Sigmoid colon (tissue), 7 donors: ENCODE results near the gene CFAP99. TPM values are rescaled to one million over a fixed set of nuclear protein-coding genes. Genes with fewer than 3 reads are reported as not detected.
A peak's percentile ranks its signal among the peaks of the same experiment; 100 is the strongest.

ENCODE experiments used
- DNase-seq: peaks from one replicate; pipeline ENCODE4 v3.0.0-alpha.2; 2019
- H3K27ac ChIP-seq, 4 donors: fragments of 200-600 bp; sonication (generic); one replicate each; pipeline ENCODE4 v1.5.1; 2016 to 2019; ENCODE audit warnings: mild to moderate bottlenecking in 1 of 4
- H3K27me3 ChIP-seq, 3 donors: fragments of 200-600 bp; sonication (generic); one replicate each; pipeline ENCODE4 v1.5.1; 2019; ENCODE audit warnings: mild to moderate bottlenecking in 1 of 3
- H3K36me3 ChIP-seq, 4 donors: fragments of 200-600 bp; sonication (generic); one replicate each; pipeline ENCODE4 v1.5.1; 2016 to 2019
- H3K4me1 ChIP-seq, 4 donors: fragments of 200-600 bp; sonication (generic); one replicate each; pipeline ENCODE4 v1.5.1; 2017 to 2019
- H3K4me3 ChIP-seq, 4 donors: fragments of 200-600 bp; sonication (generic); one replicate each; pipeline ENCODE4 v1.5.1; 2017 to 2019; ENCODE audit warnings: mild to moderate bottlenecking in 2 of 4, moderate library complexity in 1 of 4
- H3K9me3 ChIP-seq, 4 donors: fragments of 200-600 bp in 3 of 4; sonication (generic) in 3 of 4; one replicate each; pipeline versions ENCODE4 v1.5.1 to v1.6.1; 2013 to 2019
- EP300 ChIP-seq, 4 donors: sonication (generic); formaldehyde crosslinking; IDR thresholded peaks; one replicate each; pipeline ENCODE4 v1.6.1; 2017; ENCODE audit warnings: antibody characterized with exemption in 4 of 4
- POLR2A ChIP-seq, 2 donors: fragments of 450-650 bp; IDR thresholded peaks; one replicate each; pipeline ENCODE4 v1.6.1; 2016; ENCODE audit warnings: antibody characterized with exemption in 2 of 2, mild to moderate bottlenecking in 2 of 2, moderate library complexity in 2 of 2
- POLR2AphosphoS5 ChIP-seq, 4 donors: sonication (generic); formaldehyde crosslinking; IDR thresholded peaks; one replicate each; pipeline ENCODE4 v1.6.1; 2017; ENCODE audit warnings: antibody characterized with exemption in 4 of 4
- WGBS, 2 donors: extraction: QIAGEN DNeasy Blood & Tissue Kit; methylation state at CpG; one replicate each; pipeline ENCODE4 v1.1.7; 2013; 5-methylcytosine and 5-hydroxymethylcytosine counted together
- intact Hi-C: fragments of 100-400 bp; cut with DNase I; formaldehyde crosslinking; loops from one replicate; pipeline ENCODE4 v1.15.1; 2023
- polyA plus RNA-seq, 3 donors: library from polyadenylated mRNA; stranded (reverse); fragments of 200-250 nt; gene quantifications; one replicate each; pipeline ENCODE4 v1.2.3, GENCODE V29; 2013
- total RNA-seq, 4 donors: library from RNA; depleted of rRNA; stranded (reverse); fragments of >200 nt; gene quantifications; one replicate each; pipeline ENCODE4 v1.1.0, GENCODE V29; 2016
- TF ChIP-seq, protein P1 (sequence below), 4 experiments: fragments of 450-650 bp in 3 of 4; fragments of 200-600 bp in 1 of 4; IDR thresholded peaks; one replicate each; pipeline ENCODE4 v1.5.1; 2016 to 2019; ENCODE audit warnings: antibody characterized with exemption in 4 of 4, mild to moderate bottlenecking in 3 of 4, moderate library complexity in 2 of 4
- donor health status: healthy with polysubstance abuse.
- donor health status: Bipolar disorder and iron deficiency.
- donor health status: healthy.

Gene CFAP99
- total and polyA plus RNA-seq, 7 donors: 0.58 TPM; not detected in 6

DNA sequence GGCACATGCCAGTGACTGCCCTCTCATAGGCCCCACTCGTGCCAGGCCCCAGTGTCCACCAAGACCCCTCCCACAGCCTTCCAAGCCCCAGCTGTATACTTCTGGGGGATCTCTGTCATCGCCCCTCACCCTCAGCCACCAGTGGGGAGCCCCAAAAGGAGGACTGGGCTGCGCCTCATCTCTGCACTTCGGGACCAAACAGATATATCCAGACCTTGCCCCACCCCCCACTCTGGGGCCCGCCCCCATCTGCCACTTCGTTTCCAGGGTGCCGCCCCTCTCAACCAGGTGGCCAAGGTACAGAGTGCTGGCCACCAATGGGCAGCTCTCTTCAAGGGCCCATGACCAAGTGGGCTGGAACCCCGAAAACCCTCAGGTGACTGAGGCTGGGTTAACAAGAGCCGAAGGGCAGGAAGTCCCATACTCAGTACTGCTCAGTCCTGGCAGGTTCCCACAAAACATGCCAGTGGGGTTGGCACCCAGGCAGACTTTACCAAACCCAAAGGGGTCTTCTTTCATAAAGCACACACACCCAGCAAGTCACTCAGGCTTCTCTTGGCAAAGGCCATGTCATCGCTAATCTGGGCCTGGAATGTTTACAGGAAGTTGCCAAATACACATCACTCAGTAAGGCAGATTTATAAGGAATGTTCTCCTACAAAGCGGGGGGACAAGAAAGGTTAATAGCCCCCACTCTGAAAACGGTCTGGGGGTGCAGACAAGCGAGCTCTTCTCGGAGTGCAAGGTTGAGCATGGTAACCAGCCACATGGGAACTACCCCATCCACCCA lies 4.7 kb upstream of the CFAP99 start:
- 46 to 56% methylated on average over 14 of the region's 14 CpGs for whole genome bisulfite sequencing, 2 donors
- Histone ChIP-seq H3K36me3 (no peaks in the 10 kb centered on the region), H3K9me3 (no peaks in the 10 kb centered on the region), H3K27ac (peak overlapping the region; percentile 25 to 56 (median 43)), H3K4me3 (no peak overlapping the region), H3K4me1 (peaks cover 0 to 42% (median 37%) of the 10 kb centered on the region in 4 donors), H3K27me3 (peaks cover 8 to 42% (median 37%) of the 10 kb centered on the region in 3 donors)
- TF ChIP-seq POLR2A (IDR thresholded peaks at IDR 0.05) (peak in 1 of 2 donors; percentile 18), EP300 (IDR thresholded peaks at IDR 0.05) (no peak)
- DNase-seq: no peak
- intact Hi-C loops: no loop called here

DNA sequence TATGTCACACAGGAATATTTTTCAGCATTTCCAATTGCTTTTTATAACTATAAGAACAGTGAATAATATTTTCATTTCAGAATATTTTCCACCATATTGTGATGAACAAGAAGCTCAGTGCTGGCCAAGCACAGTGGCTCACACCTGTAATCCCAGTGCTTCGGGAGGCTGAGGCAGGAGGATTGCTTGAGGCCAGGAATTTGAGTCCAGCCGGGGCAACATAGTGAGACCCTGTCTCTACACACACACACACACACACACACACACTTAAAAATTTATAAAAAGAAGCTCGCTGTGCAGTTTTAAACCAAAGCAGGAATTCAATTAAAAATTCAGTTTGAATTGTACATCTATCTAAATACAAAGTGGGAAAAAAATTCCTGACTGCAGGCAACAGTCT lies 3.5 kb upstream of the CFAP99 start:
- intact Hi-C loops: loop anchor here (5.0 kb wide), 6 partner anchors 52 to 547 kb away; partner anchors contain the start of genes FAM193A, GRK4, HAUS3 and MXD4
- Histone ChIP-seq H3K27me3 (peaks cover 8 to 48% (median 37%) of the 10 kb centered on the region in 3 donors), H3K4me3 (no peak overlapping the region), H3K4me1 (peaks cover 0 to 50% (median 45%) of the 10 kb centered on the region in 4 donors), H3K36me3 (no peaks in the 10 kb centered on the region), H3K9me3 (no peaks in the 10 kb centered on the region), H3K27ac (no peak overlapping the region)
- 94 to 97% methylated on average over 3 of the region's 3 CpGs for WGBS, 2 donors
- TF ChIP-seq EP300 (IDR thresholded peaks at IDR 0.05): no peak
- TF ChIP-seq POLR2AphosphoS5 (IDR thresholded peaks at IDR 0.05): no peak
- TF ChIP-seq, protein P1, sequence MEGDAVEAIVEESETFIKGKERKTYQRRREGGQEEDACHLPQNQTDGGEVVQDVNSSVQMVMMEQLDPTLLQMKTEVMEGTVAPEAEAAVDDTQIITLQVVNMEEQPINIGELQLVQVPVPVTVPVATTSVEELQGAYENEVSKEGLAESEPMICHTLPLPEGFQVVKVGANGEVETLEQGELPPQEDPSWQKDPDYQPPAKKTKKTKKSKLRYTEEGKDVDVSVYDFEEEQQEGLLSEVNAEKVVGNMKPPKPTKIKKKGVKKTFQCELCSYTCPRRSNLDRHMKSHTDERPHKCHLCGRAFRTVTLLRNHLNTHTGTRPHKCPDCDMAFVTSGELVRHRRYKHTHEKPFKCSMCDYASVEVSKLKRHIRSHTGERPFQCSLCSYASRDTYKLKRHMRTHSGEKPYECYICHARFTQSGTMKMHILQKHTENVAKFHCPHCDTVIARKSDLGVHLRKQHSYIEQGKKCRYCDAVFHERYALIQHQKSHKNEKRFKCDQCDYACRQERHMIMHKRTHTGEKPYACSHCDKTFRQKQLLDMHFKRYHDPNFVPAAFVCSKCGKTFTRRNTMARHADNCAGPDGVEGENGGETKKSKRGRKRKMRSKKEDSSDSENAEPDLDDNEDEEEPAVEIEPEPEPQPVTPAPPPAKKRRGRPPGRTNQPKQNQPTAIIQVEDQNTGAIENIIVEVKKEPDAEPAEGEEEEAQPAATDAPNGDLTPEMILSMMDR (IDR thresholded peaks at IDR 0.05): no peak
- no peak for TF ChIP-seq POLR2A (IDR thresholded peaks at IDR 0.05)
- no peak for DNase-seq

DNA sequence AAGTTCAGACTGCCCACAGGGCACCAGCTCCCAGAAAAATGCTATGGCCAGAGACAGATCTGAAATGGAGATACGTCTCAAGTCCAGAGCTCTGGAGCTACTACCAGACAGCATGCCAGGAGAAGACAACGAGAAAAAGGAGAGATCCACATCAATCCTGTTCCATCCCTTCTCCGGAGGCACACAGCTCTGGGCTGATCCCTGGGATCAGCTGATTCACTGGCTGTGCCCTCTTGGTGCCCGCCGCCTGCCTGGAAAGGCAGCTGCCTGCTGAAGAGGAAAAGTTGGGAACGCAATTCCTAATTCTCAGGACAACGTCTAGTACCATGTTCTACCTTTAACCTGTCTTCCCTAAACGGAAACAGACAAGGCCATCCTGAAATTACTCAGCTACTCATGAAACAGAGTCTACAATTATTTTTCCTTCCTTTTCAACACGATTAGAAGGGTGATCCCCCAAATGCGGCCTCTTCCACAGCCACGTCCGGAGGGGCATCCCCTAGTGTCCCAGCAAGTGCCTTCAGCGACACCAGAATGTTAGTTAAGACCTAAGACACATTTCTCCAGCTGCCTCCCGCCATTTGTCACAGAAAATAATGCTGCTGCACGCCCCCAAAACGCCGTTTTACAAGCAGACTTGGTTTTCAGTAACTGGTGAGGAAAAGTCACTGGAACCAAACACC lies 2.7 kb upstream of the CFAP99 start:
- WGBS, 2 donors: 66 to 68% methylated on average over 17 of the region's 17 CpGs
- peak overlapping the region in 1 of 4 donors; percentile 27 for H3K27ac ChIP-seq

DNA sequence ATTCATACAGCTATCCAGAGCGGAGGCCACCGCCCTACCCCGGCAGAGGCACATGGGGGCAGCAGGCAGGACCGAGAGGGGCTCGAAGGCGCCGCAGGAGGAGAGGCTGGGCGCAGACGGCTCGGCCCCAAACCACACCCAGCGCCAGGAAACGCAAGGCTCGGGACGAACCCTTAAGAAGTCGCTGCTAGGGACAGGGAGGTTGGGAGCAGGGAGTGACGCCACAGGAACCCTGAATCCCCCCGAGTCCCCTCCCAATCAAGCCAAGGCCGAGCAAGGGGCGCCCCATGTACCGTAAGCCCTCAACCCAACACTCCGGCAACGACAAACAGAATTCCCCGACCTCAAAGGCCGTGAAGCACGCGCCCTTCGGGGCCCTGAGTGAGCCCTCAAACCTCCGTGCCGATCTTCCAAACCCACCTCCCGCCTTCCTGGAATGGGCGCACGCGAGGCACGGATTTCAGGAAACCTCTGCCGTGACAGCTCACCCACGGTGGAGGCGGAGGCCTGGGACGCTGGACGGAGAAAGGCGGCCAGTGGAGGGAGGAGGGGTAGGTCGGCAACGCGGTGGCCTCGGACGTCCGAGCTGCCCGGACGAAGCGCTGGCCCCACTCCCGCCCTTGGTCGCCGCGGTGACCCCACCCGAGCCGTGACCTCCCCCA lies 2.1 kb upstream of the CFAP99 start:
- intact Hi-C loops: loop anchor here (5.0 kb wide), 6 partner anchors 51 to 546 kb away; partner anchors contain the start of genes FAM193A, GRK4, HAUS3 and MXD4
- Histone ChIP-seq H3K27me3 (peaks cover 8 to 63% (median 47%) of the 10 kb centered on the region in 3 donors), H3K4me1 (peaks cover 0 to 50% (median 45%) of the 10 kb centered on the region in 4 donors), H3K4me3 (peak overlapping the region in 3 of 4 donors; percentile 69 to 73 (median 69)), H3K9me3 (no peaks in the 10 kb centered on the region), H3K27ac (peak overlapping the region in 3 of 4 donors; percentile 27 to 34 (median 31)), H3K36me3 (no peaks in the 10 kb centered on the region)
- TF ChIP-seq EP300 (IDR thresholded peaks at IDR 0.05): no peak
- TF ChIP-seq POLR2AphosphoS5 (IDR thresholded peaks at IDR 0.05): no peak
- TF ChIP-seq POLR2A (IDR thresholded peaks at IDR 0.05): no peak
- WGBS, 2 donors: 1 to 3% methylated on average over 55 of the region's 55 CpGs
- DNase-seq: no peak

More for the DNA sequence above, 2.7 kb upstream of the CFAP99 start:
- intact Hi-C loops: loop anchor here (5.0 kb wide), 6 partner anchors 51 to 546 kb away; partner anchors contain the start of genes FAM193A, GRK4, HAUS3 and MXD4
- no peaks in the 10 kb centered on the region for H3K36me3 ChIP-seq
- H3K9me3 ChIP-seq: no peaks in the 10 kb centered on the region
- H3K4me3 ChIP-seq: peak overlapping the region in 1 of 4 donors; percentile 69
- TF ChIP-seq EP300 (IDR thresholded peaks at IDR 0.05) (no peak), POLR2A (IDR thresholded peaks at IDR 0.05) (no peak), POLR2AphosphoS5 (IDR thresholded peaks at IDR 0.05) (no peak)
- TF ChIP-seq, protein P1 (IDR thresholded peaks at IDR 0.05): no peak
- DNase-seq: no peak
- H3K4me1 ChIP-seq: peaks cover 0 to 50% (median 45%) of the 10 kb centered on the region in 4 donors
- peaks cover 8 to 56% (median 45%) of the 10 kb centered on the region in 3 donors for H3K27me3 ChIP-seq

DNA sequence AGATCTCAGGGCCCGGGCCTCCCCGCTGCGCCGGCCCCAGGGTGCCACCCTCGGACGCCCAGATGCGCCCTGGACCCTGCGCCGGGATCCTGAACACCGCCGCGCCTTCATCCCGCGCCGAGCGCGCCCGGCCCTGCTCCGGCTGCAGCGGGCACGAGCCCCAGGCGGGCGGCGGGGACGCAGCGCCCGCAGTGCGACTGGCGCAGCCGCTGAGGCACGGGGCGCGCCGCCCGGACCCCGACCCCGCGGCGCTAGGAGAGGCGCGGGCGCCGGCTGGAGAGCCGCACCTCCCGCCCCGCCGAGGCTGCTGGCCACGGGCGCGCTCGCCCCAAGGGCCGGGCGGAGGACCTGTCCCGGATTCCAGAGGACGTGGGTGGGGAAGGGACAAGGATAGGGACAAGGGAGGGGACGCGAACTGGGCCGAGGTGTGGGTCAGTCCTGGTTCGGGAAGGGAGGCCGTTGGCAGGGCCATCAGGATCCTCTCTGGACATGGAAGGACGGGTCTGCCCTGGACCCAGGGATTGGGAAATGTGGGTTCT lies 1.5 kb upstream of the CFAP99 start:
- Histone ChIP-seq H3K36me3 (no peaks in the 10 kb centered on the region), H3K4me3 (peak overlapping the region in 3 of 4 donors; percentile 69 to 73 (median 69)), H3K27ac (peak overlapping the region in 3 of 4 donors; percentile 27 to 34 (median 31)), H3K4me1 (peaks cover 0 to 49% (median 44%) of the 10 kb centered on the region in 4 donors), H3K9me3 (no peaks in the 10 kb centered on the region), H3K27me3 (peaks cover 8 to 69% (median 46%) of the 10 kb centered on the region in 3 donors)
- intact Hi-C loops: loop anchor here (5.0 kb wide), 6 partner anchors 50 to 545 kb away; partner anchors contain the start of genes FAM193A, GRK4, HAUS3 and MXD4
- 0 to 1% methylated on average over 61 of the region's 61 CpGs for WGBS, 2 donors
- DNase-seq: no peak
- TF ChIP-seq POLR2A (IDR thresholded peaks at IDR 0.05): no peak
- TF ChIP-seq, protein P1 (IDR thresholded peaks at IDR 0.05): no peak
- TF ChIP-seq EP300 (IDR thresholded peaks at IDR 0.05): no peak
- no peak for TF ChIP-seq POLR2AphosphoS5 (IDR thresholded peaks at IDR 0.05)
